HepG2 (cell line): Measurements from ENCODE around the gene ABHD2. TPM values are rescaled to one million over a fixed set of nuclear protein-coding genes. Genes with fewer than 3 reads are reported as not detected.

Experiments used
- DNMT1 ChIP-seq: sonication (generic); formaldehyde crosslinking; IDR thresholded peaks from 2 replicates; pipeline ENCODE4 v1.5.1; 2020; ENCODE audit warnings: mild to moderate bottlenecking, missing genetic modification reagents
- GATAD2A ChIP-seq: IDR thresholded peaks from 2 replicates; pipeline ENCODE4 v1.6.1; 2016
- HOXA9 ChIP-seq: sonication (generic); formaldehyde crosslinking; IDR thresholded peaks from 2 replicates; pipeline ENCODE4 v1.8.1; 2022; ENCODE audit warnings: missing genetic modification reagents, mild to moderate bottlenecking, moderate library complexity, borderline replicate concordance
- IRF2 ChIP-seq: IDR thresholded peaks from 2 replicates; pipeline ENCODE4 v1.6.1; 2018; ENCODE audit warnings: missing genetic modification reagents, missing compliant biosample characterization
- MEIS1 ChIP-seq: sonication (generic); formaldehyde crosslinking; IDR thresholded peaks from 2 replicates; pipeline ENCODE4 v1.9.0; 2021; ENCODE audit warnings: mild to moderate bottlenecking, missing genetic modification reagents, moderate library complexity, borderline replicate concordance
- MLX ChIP-seq: IDR thresholded peaks from 2 replicates; pipeline ENCODE4 v1.6.1; 2016
- MNT ChIP-seq: fragments of 450-650 bp; IDR thresholded peaks from 2 replicates; pipeline ENCODE4 v1.6.1; 2016
- NFKB2 ChIP-seq: sonication (generic); formaldehyde crosslinking; IDR thresholded peaks from 2 replicates; pipeline ENCODE4 v1.4.0; 2020; ENCODE audit warnings: missing genetic modification reagents, borderline replicate concordance
- REST ChIP-seq, 2 experiments: IDR thresholded peaks; 2 replicates each; pipeline ENCODE4 v1.6.1; 2011 to 2012; ENCODE audit warnings: low read length in 2 of 2, borderline replicate concordance in 1 of 2, low read depth in 1 of 2, mild to moderate bottlenecking in 1 of 2, moderate library complexity in 1 of 2
- SP5 ChIP-seq: IDR thresholded peaks from 2 replicates; pipeline ENCODE4 v1.6.1; 2016; ENCODE audit warnings: low read depth, borderline replicate concordance
- TAF1 ChIP-seq: sonication (generic); formaldehyde crosslinking; IDR thresholded peaks from 2 replicates; pipeline ENCODE4 v1.4.0; 2020; ENCODE audit warnings: missing genetic modification reagents
- TSC22D2 ChIP-seq: sonication (generic); formaldehyde crosslinking; IDR thresholded peaks from 2 replicates; pipeline ENCODE4 v1.5.1; 2020; ENCODE audit warnings: missing genetic modification reagents, mild to moderate bottlenecking, borderline replicate concordance
- ZBTB14 ChIP-seq: sonication (generic); formaldehyde crosslinking; IDR thresholded peaks from 2 replicates; pipeline ENCODE4 v1.4.0; 2020; ENCODE audit warnings: missing genetic modification reagents
- ZBTB25 ChIP-seq: IDR thresholded peaks from 2 replicates; pipeline ENCODE4 v1.6.1; 2018; ENCODE audit warnings: missing genetic modification reagents
- ZFP36L2 ChIP-seq: sonication (generic); formaldehyde crosslinking; IDR thresholded peaks from 2 replicates; pipeline ENCODE4 v1.4.0; 2020; ENCODE audit warnings: missing genetic modification reagents
- ZFP37 ChIP-seq: sonication (generic); formaldehyde crosslinking; IDR thresholded peaks from 2 replicates; pipeline ENCODE4 v1.4.0; 2020; ENCODE audit warnings: missing genetic modification reagents, borderline replicate concordance
- ZNF160 ChIP-seq: sonication (generic); formaldehyde crosslinking; IDR thresholded peaks from 2 replicates; pipeline ENCODE4 v1.8.0; 2022; ENCODE audit warnings: mild to moderate bottlenecking, inconsistent platforms, missing genetic modification reagents
- ZNF430 ChIP-seq: sonication (generic); formaldehyde crosslinking; IDR thresholded peaks from 2 replicates; pipeline ENCODE4 v1.9.0; 2021; ENCODE audit warnings: mild to moderate bottlenecking, missing genetic modification reagents
- ZNF710 ChIP-seq: sonication (generic); formaldehyde crosslinking; IDR thresholded peaks from 2 replicates; pipeline ENCODE4 v1.5.0; 2020; ENCODE audit warnings: mild to moderate bottlenecking, missing genetic modification reagents, borderline replicate concordance
- ZNF879 ChIP-seq: sonication (generic); formaldehyde crosslinking; IDR thresholded peaks from 2 replicates; pipeline ENCODE4 v1.8.1; 2023; ENCODE audit warnings: missing genetic modification reagents
- polyA plus RNA-seq, 8 experiments: library from polyadenylated mRNA; depleted of rRNA in 3 of 8; stranded (reverse) in 7 of 8; unstranded in 1 of 8; fragments of >200 nt; fragmentation: Illumina TruSeq in 4 of 8; extraction: Trizol in 4 of 8; gene quantifications; 2 replicates each; pipeline versions ENCODE4 v1.2.1 to v1.2.3, GENCODE V29; 2011 to 2016; ENCODE audit warnings: low read depth in 4 of 8, missing spikeins in 1 of 8, mixed read lengths in 1 of 8; ENCODE audit not compliant: insufficient read depth in 1 of 8
- total RNA-seq, 5 experiments: library from RNA; depleted of rRNA; stranded (reverse); fragments of >200 nt; fragmentation: Illumina TruSeq; extraction: Trizol; gene quantifications; 2 replicates each; pipeline ENCODE4 v1.2.3, GENCODE V29; 2016; ENCODE audit warnings: low read depth in 1 of 5

Gene ABHD2
- total and polyA plus RNA-seq, 2 of the 13 experiments (the other 11 are each of a cell fraction or from before 2014, with no cell fraction given), result 14.8 to 22.4 TPM

GRCh38 chr15:89206908-89207331 is 118.7 kb downstream of the ABHD2 start (continued):
- no peak for TF ChIP-seq MNT
- no peak for TF ChIP-seq ZNF879 (CRISPR knock-in tag)
- no peak for TF ChIP-seq MLX (CRISPR knock-in tag)
- TF ChIP-seq NFKB2, result no peak
- no peak for TF ChIP-seq DNMT1
- TF ChIP-seq ZBTB25 (CRISPR knock-in tag), result no peak
- TF ChIP-seq ZNF160 (CRISPR knock-in tag), result no peak
- TF ChIP-seq IRF2 (CRISPR knock-in tag), result no peak
- TF ChIP-seq GATAD2A (CRISPR knock-in tag), result 0 out of 2 replicates have a peak, but pooled peaks have one; percentile 28
- TF ChIP-seq ZFP36L2 (CRISPR knock-in tag), result no peak
- TF ChIP-seq HOXA9, result no peak
- 0 out of 2 replicates have a peak, but pooled peaks have one; percentile 42 for TF ChIP-seq TSC22D2 (CRISPR knock-in tag)
- no peak for TF ChIP-seq REST (IDR thresholded peaks at IDR 0.05; ENCODE audit: borderline replicate concordance in 1 of 2, low read depth in 1 of 2, low read length in 2 of 2)
- no peak for TF ChIP-seq SP5 (CRISPR knock-in tag)
- no peak for TF ChIP-seq ZBTB14 (CRISPR knock-in tag)
- TF ChIP-seq ZNF430, result no peak
- no peak for TF ChIP-seq ZFP37 (CRISPR knock-in tag)
- TF ChIP-seq MEIS1 (CRISPR knock-in tag), result no peak
- TF ChIP-seq ZNF710 (CRISPR knock-in tag), result no peak
- no peak for TF ChIP-seq TAF1
